ENCODE results near the gene KRTAP10-11. TPM values are rescaled to one million over a fixed set of nuclear protein-coding genes. Genes with fewer than 3 reads are reported as not detected.

KRTAP10-11 gene
- total and polyA plus RNA-seq, 12 donors: not detected

GRCh38 chr21:44695641-44696040 lies 49.4 kb downstream of the KRTAP10-11 start:
- WGBS, 2 donors: 70 to 79% methylated on average over 8 of the region's 8 CpGs
- DNase-seq (no peak), ATAC-seq (no peak)
- H3K4me1 ChIP-seq: no peaks in the 10 kb centered on the region
- H3K27ac ChIP-seq: no peak overlapping the region
- no peaks in the 10 kb centered on the region for H3K36me3 ChIP-seq
- H3K9me3 ChIP-seq: peaks cover 0 to 31% (median 12%) of the 10 kb centered on the region in 11 donors
- no peak for TF ChIP-seq CTCF (IDR thresholded peaks at IDR 0.05)
- H3K27me3 ChIP-seq: peaks cover 0 to 65% (median 46%) of the 10 kb centered on the region in 7 donors
- intact Hi-C loops (cut with DNase I): no loop called here
- no peak overlapping the region for H3K4me3 ChIP-seq

GRCh38 chr21:44696572-44696971 lies 50.4 kb downstream of the KRTAP10-11 start:
- no peaks in the 10 kb centered on the region for H3K36me3 ChIP-seq
- 53 to 68% methylated on average over 10 of the region's 10 CpGs for WGBS, 2 donors
- intact Hi-C loops (cut with DNase I): no loop called here
- ATAC-seq (peak in 1 of 8 donors; percentile 18), DNase-seq (no peak)
- no peak overlapping the region for H3K4me3 ChIP-seq
- TF ChIP-seq CTCF (IDR thresholded peaks at IDR 0.05): no peak
- peaks cover 0 to 69% (median 55%) of the 10 kb centered on the region in 7 donors for H3K27me3 ChIP-seq
- H3K9me3 ChIP-seq: peaks cover 0 to 31% (median 12%) of the 10 kb centered on the region in 11 donors
- no peak overlapping the region for H3K27ac ChIP-seq
- H3K4me1 ChIP-seq: no peaks in the 10 kb centered on the region

Other genes starting within 250 kb of the KRTAP10-11 start
- 1 to 10 TPM; 1.2 to 3.2 (median 2.1) TPM for gene LRRC3, start 190.9 kb upstream of the KRTAP10-11 start, total RNA-seq
- gene LRRC3, start 190.9 kb upstream of the KRTAP10-11 start, polyA plus RNA-seq: 1 to 10 TPM; 1.2 to 2.3 TPM
- not detected for gene KRTAP10-1, start 106.2 kb upstream of the KRTAP10-11 start, total RNA-seq
- gene KRTAP10-1, start 106.2 kb upstream of the KRTAP10-11 start, polyA plus RNA-seq: not detected
- not detected for gene KRTAP10-2, start 94.9 kb upstream of the KRTAP10-11 start, total RNA-seq
- gene KRTAP10-2, start 94.9 kb upstream of the KRTAP10-11 start, polyA plus RNA-seq: not detected
- not detected for gene KRTAP10-3, start 87.6 kb upstream of the KRTAP10-11 start, total RNA-seq
- gene KRTAP10-3, start 87.6 kb upstream of the KRTAP10-11 start, polyA plus RNA-seq: not detected
- gene KRTAP10-4, start 72.7 kb upstream of the KRTAP10-11 start, total RNA-seq: not detected
- not detected for gene KRTAP10-4, start 72.7 kb upstream of the KRTAP10-11 start, polyA plus RNA-seq
- gene KRTAP10-5, start 65.8 kb upstream of the KRTAP10-11 start, total RNA-seq: not detected
- not detected for gene KRTAP10-5, start 65.8 kb upstream of the KRTAP10-11 start, polyA plus RNA-seq
- gene KRTAP10-6, start 53.9 kb upstream of the KRTAP10-11 start, total RNA-seq: not detected
- gene KRTAP10-6, start 53.9 kb upstream of the KRTAP10-11 start, polyA plus RNA-seq: not detected
- not detected for gene KRTAP10-7, start 45.8 kb upstream of the KRTAP10-11 start, total RNA-seq
- not detected for gene KRTAP10-7, start 45.8 kb upstream of the KRTAP10-11 start, polyA plus RNA-seq
- not detected for gene KRTAP10-8, start 34.3 kb upstream of the KRTAP10-11 start, total RNA-seq
- not detected for gene KRTAP10-8, start 34.3 kb upstream of the KRTAP10-11 start, polyA plus RNA-seq
- not detected for gene KRTAP10-9, start 19.3 kb upstream of the KRTAP10-11 start, total RNA-seq
- not detected for gene KRTAP10-9, start 19.3 kb upstream of the KRTAP10-11 start, polyA plus RNA-seq
- gene KRTAP10-10, start 9.1 kb upstream of the KRTAP10-11 start, total RNA-seq: not detected
- not detected for gene KRTAP10-10, start 9.1 kb upstream of the KRTAP10-11 start, polyA plus RNA-seq
- gene KRTAP12-4, start 8.2 kb downstream of the KRTAP10-11 start, total RNA-seq: not detected
- not detected for gene KRTAP12-4, start 8.2 kb downstream of the KRTAP10-11 start, polyA plus RNA-seq
- not detected for gene KRTAP12-3, start 11.5 kb downstream of the KRTAP10-11 start, total RNA-seq
- gene KRTAP12-3, start 11.5 kb downstream of the KRTAP10-11 start, polyA plus RNA-seq: not detected
- gene KRTAP12-2, start 20.5 kb downstream of the KRTAP10-11 start, total RNA-seq: not detected
- gene KRTAP12-2, start 20.5 kb downstream of the KRTAP10-11 start, polyA plus RNA-seq: not detected
- not detected for gene KRTAP12-1, start 35.7 kb downstream of the KRTAP10-11 start, total RNA-seq
- not detected for gene KRTAP12-1, start 35.7 kb downstream of the KRTAP10-11 start, polyA plus RNA-seq
- not detected for gene KRTAP10-12, start 50.8 kb downstream of the KRTAP10-11 start, total RNA-seq
- not detected for gene KRTAP10-12, start 50.8 kb downstream of the KRTAP10-11 start, polyA plus RNA-seq
- gene TSPEAR, start 65.2 kb downstream of the KRTAP10-11 start, total RNA-seq: 1 to 10 TPM in 4 of 10 donors, under 1 TPM in 3, not detected in 3; 0.12 to 2.1 (median 1.0) TPM
- gene TSPEAR, start 65.2 kb downstream of the KRTAP10-11 start, polyA plus RNA-seq: 1 to 10 TPM in 1 of 2 donors, under 1 TPM in 1; under 0.01 to 3.4 TPM
- gene UBE2G2, start 155.4 kb downstream of the KRTAP10-11 start, total RNA-seq: 10 to 100 TPM; 58.1 to 89.5 (median 67.0) TPM
- 10 to 100 TPM; 39.6 to 59.3 TPM for gene UBE2G2, start 155.4 kb downstream of the KRTAP10-11 start, polyA plus RNA-seq
- gene SUMO3, start 171.6 kb downstream of the KRTAP10-11 start, total RNA-seq: 10 to 100 TPM; 56.9 to 80.9 (median 72.6) TPM
- gene SUMO3, start 171.6 kb downstream of the KRTAP10-11 start, polyA plus RNA-seq: 10 to 100 TPM; 14.9 to 70.0 TPM
- 100 to 1,000 TPM; 109 to 188 (median 148) TPM for gene PTTG1IP, start 227.3 kb downstream of the KRTAP10-11 start, total RNA-seq
- gene PTTG1IP, start 227.3 kb downstream of the KRTAP10-11 start, polyA plus RNA-seq: 100 to 1,000 TPM; 122 to 172 TPM